Measurements from ENCODE around the gene PPP1R8. TPM values are rescaled to one million over a fixed set of nuclear protein-coding genes. Genes with fewer than 3 reads are reported as not detected.

The PPP1R8 gene
- total and polyA plus RNA-seq, 2 of the 8 experiments (the other 6 are each of a cell fraction or from before 2014, with no cell fraction given), result 33.4 to 51.8 TPM

DNA sequence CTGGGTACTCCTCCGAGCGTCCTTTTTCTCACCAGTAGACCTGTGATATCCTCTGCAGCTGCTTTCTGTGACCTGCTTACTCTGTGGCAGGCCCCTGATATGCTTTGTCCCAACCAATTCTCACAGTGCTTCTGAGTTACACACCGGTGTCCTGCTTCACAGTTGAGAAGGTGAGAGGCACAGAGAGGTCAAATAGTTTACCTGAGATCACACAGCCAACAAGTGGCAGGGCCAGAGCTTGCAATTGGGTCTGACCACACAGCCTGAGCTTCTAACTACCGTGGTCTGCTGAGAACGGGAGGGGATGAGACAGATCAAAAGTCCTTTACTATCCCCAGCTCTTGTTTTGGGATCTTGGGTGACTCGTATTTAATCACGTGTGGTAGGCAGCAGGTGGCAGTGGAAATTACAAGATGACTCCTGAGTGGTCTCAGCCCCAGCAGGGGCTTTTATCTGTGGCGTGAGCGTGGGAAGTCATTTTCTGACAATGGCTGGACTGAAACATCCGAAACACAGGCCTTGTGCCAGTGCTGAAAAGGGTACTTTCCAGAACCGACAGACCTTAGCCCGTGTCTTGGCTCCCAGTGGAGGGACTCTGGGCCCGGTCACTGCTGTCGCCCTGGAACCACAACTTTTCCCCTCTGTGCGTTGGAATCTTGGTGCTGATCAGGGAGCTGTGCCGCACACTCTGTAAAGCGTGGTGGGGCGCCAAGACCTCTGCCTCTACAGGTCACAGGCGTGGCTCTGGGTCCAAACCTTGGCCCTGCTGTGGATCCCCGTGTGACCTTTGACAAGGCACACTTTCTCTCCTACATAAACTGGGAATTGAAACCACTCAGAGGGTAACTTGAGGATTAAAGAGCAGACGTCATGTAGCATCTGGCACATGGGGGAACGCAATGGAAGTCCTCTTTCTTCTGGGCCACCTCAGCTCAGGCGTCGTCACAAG lies 53.7 kb downstream of the PPP1R8 start (continued):
- no peak for TF ChIP-seq SIN3A (conservative IDR thresholded peaks at IDR 0.05 in 1 of 2, IDR thresholded peaks at IDR 0.05 in 1 of 2; ENCODE audit: low read depth in 1 of 2, low read length in 2 of 2)
- TF ChIP-seq SRF (IDR thresholded peaks at IDR 0.05; ENCODE audit: low read depth, low read length), result no peak
- TF ChIP-seq, protein P1, sequence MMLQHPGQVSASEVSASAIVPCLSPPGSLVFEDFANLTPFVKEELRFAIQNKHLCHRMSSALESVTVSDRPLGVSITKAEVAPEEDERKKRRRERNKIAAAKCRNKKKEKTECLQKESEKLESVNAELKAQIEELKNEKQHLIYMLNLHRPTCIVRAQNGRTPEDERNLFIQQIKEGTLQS (IDR thresholded peaks at IDR 0.05; ENCODE audit: insufficient read depth, low read depth, low read length), result no peak
- no peak for TF ChIP-seq FOSL1 (IDR thresholded peaks at IDR 0.05; ENCODE audit: insufficient read depth, low read depth, low read length)
- TF ChIP-seq RNF2 (IDR thresholded peaks at IDR 0.05; ENCODE audit: borderline replicate concordance, low read depth, low read length, missing control alignments, poor library complexity, severe bottlenecking), result no peak
- no peak for TF ChIP-seq SP4 (IDR thresholded peaks at IDR 0.05; ENCODE audit: low read length)
- TF ChIP-seq SAP30 (IDR thresholded peaks at IDR 0.05; ENCODE audit: insufficient read depth, insufficient replicate concordance, low read length), result no peak
- TF ChIP-seq HDAC6 (IDR thresholded peaks at IDR 0.05; ENCODE audit: low read depth, low read length), result no peak
- no peak for TF ChIP-seq KDM5A (IDR thresholded peaks at IDR 0.05; ENCODE audit: low read length)

Measured in H1 (cell line).